ENCODE data around the gene PI4K2A.
"Not testable (repeated sequence)": the region's sequence is repeated elsewhere in the genome, so short reads cannot be mapped to it uniquely, and the experiment has no call there.

The PI4K2A gene

DNA sequence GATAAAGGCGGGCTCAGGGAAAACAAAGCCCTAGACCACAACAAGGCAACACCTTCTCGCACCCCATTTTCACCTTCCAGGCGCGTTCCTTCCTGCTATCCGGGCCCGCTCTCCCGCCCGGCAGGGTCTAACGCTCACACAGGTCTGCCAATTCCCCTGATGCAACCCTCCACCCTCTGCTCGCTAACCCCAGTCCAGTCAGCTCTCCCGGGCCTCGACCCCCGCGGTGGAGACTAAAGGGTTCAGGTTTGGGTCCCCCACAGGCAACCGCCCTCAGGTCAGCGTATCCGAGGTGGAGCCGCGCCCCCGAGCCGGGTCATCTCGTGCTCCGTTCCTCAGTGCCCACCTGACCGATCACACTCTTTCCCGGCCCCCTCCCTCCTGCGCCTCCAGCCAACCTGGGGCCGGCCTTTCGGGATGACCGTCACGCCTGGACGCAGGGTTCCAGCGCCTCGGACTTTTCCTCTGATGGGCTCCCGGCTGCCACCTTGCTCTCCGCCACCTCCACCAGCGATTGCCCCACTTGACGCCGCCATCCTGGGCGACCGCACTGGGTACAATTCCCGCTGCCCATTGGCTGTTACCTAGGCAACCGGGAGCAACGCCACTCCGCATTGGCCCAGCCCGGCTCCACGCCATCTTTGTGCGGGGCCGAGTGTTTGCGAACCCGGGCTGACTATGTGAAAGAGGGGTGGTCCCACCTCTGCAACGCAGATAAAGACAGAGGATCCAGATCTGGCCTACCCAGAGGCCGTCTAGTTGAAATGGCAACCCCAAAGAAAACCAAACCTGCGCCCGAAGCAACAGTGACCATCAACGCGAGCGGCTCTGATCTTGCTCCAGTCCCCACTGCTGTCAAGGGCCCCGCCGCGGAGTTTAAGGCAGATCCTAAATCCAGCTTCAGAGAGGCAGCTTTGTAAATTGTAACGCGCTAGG, 7.3 kb upstream of the PI4K2A start, which contains the start of gene MORN4:
MORN4 (minus strand) TSS at position 552 of the 936 bp plus-strand sequence. CDS start 13,847 bp downstream, outside the sequence.
- peak; percentile 90 for DNase-seq

DNA sequence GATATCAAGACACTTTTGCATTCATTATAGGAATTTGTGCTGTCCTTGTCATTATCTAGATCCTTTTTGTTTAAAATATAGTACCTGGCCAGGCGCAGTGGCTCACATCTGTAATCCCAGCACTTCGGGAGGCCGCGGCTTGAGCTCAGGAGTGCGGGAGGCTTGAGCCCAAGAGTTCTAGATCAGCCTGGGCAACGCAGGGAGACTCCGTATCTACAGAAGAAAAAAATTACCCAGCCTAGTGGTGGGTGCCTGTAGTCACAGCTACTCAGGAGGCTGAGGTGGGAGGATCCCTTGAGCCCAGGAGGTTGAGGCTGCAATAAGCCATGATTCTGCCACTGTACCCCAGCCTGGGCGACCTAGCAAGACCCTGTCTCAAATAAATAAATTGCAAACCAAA, 6.5 kb upstream of the PI4K2A start:
- no peak for DNase-seq

DNA sequence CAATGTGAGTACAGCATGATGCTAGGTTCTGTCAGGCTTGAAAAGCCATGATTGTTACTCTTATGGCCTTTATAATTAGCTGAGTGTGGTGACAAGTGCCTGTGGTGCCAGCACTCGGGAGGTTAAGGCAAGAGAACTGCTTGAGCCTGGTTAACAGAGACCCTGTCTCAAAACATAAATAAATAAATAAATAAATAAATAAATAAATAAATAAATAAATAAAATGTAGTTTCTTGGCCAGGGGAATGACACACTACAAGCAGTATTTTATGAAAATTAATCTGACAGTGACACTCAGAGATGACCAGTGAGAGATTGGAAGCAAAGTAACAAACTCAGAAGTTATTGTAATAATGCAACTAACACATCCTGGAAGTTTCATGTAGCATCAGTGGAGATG, 4.9 kb upstream of the PI4K2A start:
- DNase-seq, result no peak

DNA sequence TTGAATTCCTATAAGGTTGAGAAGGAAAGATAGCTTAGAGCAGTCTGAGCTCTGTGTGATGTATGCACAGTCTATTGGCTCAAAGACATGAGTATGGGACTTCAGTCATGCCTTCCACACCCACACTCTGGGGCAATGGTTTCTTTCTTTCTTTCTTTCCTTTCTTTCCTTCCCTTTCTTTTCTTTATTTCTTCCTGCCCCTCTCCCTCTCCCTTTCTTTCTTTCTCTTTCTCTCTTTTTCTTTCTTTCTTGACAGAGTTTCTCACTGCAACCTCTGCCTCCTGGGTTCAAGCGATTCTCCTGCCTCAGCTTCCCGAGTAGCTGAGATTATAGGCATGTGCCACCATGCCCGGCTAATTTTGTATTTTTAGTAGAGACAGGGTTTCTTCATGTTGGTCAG, 1.4 kb upstream of the PI4K2A start:
- not testable (repeated sequence) for DNase-seq

DNA sequence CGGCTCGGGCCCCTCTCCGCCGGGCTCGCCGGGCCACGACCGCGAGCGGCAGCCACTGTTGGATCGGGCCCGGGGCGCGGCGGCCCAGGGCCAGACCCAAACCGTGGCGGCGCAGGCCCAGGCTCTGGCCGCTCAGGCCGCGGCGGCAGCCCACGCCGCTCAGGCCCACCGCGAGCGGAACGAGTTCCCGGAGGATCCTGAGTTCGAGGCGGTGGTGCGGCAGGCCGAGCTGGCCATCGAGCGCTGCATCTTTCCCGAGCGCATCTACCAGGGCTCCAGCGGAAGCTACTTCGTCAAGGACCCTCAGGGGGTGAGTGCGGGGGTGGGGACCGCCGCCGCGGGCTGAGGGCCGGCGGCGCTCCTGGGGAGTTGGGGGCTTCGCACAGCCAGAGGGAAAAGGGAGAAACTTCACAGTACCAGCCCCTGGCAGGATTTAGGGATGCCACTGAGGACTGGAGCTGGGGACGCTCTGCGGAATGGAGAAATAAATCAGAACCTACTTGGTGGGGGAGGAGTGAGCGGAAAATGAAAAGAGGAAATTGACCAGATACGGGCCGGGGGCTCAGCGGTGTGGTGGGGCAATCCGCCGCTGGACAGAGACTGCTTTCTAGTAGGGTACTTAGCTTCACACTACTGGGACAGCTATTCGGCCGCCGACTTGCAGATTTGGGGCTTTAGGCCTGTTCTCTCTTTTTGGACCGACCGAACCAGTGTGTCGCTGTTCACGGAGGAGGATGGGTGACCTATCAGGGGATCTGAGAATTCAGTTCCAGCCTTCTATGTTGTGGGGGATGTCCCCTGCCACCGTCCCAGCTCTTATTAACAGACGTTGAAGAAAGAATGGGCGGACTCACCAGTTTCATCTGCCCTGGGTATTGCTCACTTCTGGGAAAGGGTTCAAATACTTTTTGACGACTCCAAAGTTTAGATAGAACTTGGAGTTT, 669 bp downstream of the PI4K2A start:
- no peak for DNase-seq

DNA sequence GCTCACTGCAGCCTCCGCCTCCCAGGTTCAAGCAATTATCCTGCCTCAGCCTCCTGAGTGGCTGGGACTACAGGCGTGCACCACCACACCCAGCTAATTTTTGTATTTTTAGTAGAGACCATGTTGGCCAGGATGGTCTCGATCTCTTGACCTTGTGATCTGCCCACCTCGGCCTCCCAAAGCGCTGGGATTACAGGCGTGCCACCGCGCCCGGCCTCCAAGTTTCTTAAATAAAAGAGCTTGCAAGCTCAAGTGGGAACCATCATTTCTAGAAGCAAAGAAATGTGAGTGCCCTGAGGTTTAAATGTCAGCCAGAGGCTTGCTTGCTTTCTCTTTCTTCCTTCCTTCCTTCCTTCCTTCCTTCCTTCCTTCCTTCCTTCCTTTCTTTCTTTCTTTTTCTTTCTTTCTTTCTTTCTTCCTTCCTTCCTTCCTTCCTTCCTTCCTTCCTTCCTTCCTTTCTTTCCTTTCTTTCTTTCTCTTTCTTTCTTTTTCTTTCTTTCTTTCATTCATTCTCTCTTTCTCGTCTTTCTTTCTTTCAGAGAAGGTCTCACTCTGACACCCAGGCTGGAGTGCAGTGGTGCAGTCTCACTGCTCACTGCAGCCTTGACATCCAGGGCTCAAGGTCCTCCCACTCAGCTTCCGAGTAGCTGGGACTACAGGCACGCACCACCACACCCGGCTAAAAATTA, 2.1 kb downstream of the PI4K2A start:
- DNase-seq, result not testable (repeated sequence)

DNA sequence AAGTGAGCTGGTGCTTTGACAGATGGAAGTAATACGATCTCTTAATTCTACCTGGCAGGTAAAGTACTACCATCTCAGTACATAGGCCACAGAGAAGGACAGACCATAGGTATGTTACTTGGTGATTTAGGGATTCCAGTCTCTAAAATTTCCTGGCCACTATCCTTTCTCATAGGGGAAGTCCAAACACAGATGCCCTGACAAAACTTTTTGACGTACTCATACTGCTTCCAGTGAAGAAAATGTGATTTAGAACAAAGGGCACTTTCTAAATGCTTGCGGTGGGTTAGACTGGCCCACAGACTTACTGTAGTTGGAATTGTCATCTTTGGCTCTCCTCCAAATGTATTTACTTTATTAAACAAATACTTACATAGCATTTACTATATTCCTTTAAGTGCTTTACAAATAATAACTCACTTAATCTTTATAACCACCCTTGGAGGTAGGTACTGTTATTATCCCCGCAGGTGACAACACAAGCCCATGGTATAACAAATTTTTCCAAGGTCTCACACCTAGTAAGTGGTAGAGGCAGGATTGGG, 3.0 kb downstream of the PI4K2A start:
- no peak for DNase-seq

DNA sequence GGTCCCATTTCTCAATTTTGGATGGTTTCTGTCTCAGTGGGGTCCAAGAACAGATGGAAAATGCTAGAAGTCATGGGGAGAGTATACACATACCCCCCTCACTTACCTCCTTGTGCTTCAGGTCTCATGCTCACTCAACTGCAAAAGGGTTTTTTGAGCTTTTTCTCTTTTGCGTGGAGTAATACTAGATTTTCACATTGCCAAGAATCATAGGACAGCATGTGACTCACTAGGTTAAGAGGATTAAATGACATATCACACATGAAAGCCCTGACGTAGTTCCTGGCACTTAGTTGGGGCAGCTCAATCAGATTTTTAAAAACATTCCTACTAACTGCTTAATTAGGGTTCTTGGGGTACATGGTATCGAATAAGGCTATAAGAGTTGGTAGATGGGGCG, 4.5 kb downstream of the PI4K2A start:
- no peak for DNase-seq

DNA sequence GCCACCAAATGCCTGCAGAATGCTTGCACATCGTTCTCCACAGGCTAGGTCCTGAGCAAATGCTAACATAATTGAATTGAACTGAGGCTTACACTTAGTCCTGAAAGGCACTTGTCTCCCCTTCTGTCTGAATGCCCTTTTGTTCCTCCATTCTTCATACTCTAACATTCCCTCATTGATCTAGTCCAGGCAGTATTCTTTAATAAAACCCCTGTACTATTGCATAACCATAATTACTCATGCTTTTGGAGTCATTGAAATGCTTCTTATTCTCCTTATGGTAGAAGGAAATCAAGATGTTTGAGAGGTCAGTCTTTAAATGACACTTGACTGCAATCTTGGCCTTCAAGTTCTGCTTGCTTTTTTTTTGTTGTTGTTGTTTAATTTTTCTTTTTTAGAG, 7.1 kb downstream of the PI4K2A start:
- no peak for DNase-seq

DNA sequence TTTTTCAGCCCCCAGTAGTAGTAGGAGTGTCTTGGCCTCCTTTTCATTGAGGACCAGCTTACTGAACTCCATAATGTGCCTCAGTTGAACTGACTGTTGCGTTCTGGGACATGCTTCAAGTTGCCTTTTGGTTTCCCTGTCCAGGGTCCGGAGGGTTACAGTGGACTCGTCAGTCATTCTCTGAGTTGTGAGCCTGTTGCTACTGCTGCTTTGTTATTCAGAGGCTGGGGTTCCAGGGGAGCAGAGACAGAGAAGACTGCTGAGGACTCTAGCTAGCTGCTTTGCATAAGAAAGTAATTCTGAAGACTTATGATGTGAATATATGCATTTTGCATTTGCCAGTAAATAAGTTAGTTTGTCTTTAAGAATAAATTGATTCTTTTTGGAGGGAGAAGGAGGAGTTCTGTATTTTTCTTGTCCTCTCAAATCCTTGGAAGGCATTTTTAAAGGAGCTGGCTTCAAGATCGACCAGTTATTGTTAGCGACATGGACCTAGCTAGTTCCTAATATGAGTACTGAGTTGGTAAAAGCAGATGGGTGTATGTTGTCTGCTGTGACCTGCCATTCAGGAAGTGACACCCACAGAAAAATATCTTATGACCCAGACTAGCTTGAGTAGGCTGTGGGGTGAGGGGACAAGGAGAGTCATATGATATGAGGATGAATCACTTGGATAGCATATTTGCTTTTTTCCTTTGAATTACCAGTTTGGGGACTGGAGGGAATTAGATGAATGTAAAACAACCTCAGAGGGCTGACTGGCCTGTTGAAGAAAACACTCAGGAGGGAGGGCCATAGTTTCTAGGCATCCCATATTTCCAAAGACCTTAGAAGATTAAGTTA, 8.3 kb downstream of the PI4K2A start:
- no peak for DNase-seq

DNA sequence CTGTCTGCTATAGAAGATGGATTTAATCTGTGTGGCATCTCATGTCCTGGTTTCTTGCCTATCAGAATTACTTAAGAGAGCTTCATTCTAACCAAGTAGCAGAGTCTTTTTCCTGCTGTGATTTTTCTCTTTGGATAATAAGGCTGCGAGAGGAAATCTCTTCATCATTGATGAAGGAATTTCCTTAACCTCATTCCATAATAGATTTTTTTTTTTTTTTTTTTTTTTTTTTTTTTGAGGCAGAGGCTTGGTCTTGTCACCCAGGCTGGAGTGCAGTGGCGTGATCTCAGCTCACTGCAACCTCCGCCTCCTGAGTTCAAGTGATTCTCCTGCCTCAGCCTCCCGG, 8.9 kb downstream of the PI4K2A start:
- not testable (repeated sequence) for DNase-seq

DNA sequence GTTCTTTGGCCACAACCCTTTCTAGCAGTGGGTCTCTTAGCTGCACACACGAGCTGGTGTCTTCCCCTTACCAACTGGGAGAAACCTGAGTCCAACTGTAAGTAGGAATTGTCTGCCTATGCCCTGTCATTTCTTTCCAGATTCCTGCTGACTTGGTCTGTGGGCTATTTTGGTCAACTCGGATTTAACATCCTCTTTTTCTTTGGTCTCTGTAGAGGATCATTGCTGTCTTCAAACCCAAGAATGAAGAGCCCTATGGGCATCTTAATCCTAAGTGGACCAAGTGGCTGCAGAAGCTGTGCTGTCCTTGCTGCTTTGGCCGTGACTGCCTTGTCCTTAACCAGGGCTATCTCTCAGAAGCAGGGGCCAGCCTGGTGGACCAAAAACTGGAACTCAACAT, 10.3 kb downstream of the PI4K2A start:
- no peak for DNase-seq

DNA sequence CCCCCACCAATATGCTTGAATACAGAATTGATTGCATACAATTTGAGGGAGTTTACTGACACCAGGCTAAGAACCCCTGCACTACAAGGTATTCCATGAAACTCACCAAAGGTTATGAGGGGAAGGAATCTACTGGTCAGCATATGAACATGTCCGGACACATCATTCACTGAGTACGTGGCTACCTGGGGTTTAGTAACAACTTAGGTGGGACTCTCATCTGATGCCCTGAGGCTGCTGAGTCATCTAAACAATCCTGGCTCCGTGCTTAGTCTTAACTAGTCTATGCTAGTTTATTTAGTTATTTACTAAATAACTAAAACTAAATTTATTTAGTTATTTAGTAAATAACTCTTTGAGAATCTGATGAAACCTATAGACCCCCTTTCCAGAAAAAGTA, 11.3 kb downstream of the PI4K2A start:
- no peak for DNase-seq

DNA sequence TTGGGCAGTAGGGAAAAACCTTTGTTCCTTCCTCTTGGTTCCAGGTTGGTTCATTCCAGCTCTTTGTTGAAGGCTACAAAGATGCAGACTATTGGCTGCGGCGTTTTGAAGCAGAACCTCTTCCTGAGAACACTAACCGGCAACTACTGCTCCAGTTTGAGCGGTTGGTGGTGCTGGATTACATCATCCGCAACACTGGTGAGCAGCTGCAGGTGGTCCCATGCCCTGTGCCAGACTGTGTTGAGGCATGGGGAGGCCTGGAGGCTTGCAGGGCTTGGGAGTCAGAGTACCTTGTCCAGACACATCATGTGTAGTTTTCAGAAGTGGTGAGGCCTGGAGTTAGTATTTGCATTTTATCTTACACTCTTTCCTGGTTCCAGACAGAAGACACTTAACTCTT, 16.3 kb downstream of the PI4K2A start:
- DNase-seq, result no peak

DNA sequence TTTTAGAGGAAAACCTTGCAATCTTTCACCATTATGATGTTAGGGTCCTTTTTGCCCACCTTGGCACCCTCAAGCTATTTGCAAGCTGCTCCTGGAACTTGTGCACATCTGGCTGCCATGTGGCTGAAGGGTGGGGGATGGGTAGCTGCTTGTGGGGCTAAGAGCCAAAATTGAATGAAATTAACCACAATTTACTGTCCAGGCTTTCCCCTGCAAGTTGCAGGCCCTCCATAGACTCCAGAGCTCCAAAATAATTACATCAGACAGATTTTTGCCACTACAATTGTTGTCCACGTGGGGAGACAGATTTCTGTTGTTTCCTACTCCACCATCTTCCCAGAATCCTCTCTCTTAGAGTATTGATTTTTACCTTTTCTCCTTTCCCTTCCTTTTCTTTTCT, 19.1 kb downstream of the PI4K2A start:
- no peak for DNase-seq

DNA sequence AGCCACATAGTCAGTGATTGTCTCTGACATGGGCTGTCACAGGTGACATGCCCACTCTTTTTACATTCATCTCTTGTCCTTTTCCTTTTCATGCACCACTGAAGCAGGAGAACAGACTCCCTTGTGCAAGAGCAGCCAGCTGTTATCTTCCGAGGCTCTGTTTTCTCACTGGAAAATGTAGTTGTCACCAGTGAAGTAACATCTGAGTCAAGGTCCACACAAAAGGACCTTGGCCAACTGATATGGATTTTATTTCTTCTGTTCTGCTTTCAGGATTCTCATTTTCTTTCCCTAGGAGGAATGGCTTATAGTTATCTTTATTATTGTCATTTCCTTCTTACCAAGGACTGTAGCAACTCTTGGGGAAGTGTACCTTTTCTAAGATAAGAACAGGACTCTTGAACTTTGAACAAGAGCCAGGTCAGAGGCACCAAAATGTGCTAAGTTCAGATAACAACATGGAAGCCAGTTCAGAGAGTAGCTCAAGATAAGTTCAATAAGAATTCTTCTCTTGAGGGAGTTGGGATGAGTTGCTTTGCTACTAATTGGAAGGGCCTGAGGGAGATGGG, 23.9 kb downstream of the PI4K2A start:
- DNase-seq, result no peak

DNA sequence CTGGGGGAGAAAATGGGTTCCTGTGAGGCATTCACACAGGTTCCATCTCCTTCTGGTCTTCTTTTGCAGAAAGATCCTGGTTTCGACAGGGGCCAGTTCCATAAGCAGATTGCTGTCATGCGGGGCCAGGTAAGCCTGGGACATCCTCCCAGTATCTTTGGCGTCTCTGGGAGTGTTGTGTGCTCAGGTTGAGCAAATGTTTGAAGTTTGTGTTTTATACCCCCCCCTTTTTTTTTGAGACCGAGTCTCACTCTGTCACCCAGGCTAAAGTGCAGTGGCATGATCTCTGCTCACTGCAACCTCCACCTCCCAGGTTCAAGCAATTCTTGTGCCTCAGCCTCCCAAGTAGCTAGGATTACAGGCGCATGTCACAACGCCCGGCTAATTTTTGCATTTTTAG, 26.5 kb downstream of the PI4K2A start:
- DNase-seq, result no peak

DNA sequence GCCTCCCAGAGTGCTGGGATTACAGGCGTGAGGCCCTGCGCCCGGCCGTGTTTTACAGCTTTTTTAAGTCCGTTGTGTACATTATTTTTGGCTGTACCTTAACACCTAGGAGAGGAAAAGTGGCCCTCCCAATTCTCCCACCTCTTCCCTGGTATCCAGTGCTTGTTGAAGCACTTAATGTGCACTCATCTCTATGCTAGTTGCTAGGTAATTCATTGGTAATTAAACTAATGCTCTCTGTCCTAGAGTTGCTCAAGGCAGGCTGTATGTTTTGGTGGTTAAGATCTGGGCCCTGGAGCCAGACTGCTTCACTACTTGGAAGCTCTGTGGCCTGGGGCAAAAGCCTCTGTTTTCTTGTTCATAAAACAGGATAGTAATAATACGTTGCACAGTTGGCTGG, 27.0 kb downstream of the PI4K2A start:
- DNase-seq, result no peak

DNA sequence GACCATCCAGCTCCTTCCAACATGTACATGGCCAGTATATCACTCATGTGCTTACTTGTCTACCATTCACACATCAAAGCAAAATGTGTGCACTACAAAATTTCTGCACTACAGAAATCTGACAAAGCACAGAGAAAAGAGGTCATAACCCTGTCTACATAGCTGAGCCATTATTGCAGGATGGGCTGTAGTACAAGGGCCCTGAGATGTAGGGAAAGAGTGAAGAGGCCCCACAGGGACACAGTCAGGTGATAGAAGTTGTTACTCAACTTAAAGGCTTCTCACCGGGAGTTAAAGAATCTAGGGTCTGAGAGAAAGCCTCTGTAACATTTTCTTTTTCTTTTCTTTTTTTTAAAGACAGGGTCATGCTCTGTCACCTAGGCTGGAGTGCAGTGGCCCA, 29.1 kb downstream of the PI4K2A start:
- no peak for DNase-seq

DNA sequence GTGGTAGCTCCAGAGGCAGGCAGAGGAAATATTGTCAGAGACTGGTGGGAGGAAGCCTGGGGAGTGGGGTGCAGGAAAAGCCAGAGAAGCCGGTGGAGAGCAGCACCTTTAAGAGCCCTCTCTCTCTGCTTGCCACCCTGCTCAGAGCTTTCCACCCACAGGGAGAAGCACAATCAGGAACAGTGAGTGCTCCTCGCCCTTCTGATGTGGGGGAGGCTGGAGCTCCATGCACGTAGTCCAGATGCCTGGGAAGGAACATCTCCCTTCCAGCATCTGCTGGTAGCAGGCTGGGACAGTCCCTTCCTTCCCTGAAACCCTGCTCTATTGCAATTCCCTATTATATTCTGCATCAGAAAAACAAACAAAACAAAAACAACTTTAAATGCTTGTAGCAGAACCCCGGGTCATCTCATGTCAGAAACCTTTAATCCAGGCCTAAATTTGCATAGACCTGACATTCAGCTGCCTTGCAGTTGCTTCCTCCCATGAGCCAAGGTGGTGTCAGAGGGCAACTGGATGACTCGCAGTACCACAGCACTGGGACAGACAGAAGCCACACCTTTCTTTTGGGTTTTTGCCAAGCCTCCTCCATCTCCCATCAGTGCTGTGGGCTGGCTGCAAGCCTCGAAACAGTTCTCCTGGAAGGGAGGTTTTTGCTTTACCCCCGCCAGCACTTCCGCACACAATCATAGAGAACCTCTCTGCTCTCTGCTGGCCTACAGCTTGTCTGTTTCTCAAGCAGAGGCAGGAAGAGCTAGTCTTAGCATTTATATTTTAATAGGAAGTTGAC, 33.5 kb downstream of the PI4K2A start:
- no peak for DNase-seq

DNA sequence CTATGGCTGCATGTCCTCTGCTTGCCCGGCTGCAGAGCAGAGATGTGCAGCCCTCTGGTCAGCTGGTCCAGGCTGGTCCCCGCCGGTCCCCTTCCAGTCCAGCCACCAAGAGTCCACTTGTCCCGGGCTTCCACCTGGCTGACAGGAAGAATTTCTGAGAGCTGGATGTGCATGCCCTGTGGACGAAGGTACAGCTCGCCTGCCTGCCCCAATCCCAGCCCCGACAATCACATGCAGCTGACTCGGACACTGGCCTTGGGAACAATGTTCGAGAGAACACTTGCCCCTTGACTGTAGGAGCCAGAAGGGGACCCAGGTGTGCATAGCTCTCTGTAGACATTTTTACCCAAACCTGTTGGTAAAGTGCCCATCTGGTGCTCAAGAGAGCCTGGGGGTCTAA, 34.8 kb downstream of the PI4K2A start:
- DNase-seq, result no peak
